Erythroblast (primary cell): ENCODE data around the gene LRRC31.

Experiments
- GATA1 ChIP-seq: IDR thresholded peaks from 2 replicates; pipeline ENCODE4 v1.6.1; 2011; ENCODE audit warnings: low read depth, mild to moderate bottlenecking, control low read depth, low read length, moderate library complexity
- POLR2A ChIP-seq: IDR thresholded peaks from 2 replicates; pipeline ENCODE4 v1.6.1; 2011; ENCODE audit warnings: mild to moderate bottlenecking, low read length

- no peak for TF ChIP-seq POLR2A
- no peak for TF ChIP-seq GATA1
Observed at GRCh38 chr3:169867584-169868210, 2.0 kb downstream of the LRRC31 start.
